GM20000 (cell line): Measurements from ENCODE around the gene GLDC.

Experiments used
- DNase-seq: peaks from one replicate; pipeline ENCODE4 v3.0.0; 2012; ENCODE audit warnings: low spot score
- TF ChIP-seq, protein P1 (sequence below): IDR thresholded peaks from 2 replicates; pipeline ENCODE4 v1.5.1; 2012; ENCODE audit warnings: mild to moderate bottlenecking, control low read depth; ENCODE audit errors: extremely low read depth, missing control alignments

The GLDC gene

DNA sequence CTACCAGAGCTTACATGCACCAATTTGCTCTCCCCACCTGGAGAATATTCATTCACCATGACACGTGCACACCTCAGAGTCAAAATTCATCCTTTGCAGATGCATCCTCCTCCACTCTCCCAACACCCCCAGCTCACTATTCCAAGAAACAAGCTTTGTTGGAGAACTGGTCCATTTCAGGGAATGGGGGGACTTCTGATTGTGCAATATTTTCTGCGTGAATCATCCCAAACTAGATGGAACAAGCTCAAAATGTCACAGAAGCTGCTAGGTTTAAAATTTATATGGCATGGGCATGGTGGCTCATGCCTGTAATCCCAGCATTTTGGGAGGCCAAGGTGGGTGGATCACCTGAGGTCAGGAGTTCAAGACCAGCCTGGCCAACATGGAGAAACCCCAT is 3.6 kb downstream of the GLDC start:
- no peak for DNase-seq
- TF ChIP-seq, protein P1, sequence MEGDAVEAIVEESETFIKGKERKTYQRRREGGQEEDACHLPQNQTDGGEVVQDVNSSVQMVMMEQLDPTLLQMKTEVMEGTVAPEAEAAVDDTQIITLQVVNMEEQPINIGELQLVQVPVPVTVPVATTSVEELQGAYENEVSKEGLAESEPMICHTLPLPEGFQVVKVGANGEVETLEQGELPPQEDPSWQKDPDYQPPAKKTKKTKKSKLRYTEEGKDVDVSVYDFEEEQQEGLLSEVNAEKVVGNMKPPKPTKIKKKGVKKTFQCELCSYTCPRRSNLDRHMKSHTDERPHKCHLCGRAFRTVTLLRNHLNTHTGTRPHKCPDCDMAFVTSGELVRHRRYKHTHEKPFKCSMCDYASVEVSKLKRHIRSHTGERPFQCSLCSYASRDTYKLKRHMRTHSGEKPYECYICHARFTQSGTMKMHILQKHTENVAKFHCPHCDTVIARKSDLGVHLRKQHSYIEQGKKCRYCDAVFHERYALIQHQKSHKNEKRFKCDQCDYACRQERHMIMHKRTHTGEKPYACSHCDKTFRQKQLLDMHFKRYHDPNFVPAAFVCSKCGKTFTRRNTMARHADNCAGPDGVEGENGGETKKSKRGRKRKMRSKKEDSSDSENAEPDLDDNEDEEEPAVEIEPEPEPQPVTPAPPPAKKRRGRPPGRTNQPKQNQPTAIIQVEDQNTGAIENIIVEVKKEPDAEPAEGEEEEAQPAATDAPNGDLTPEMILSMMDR: no peak

DNA sequence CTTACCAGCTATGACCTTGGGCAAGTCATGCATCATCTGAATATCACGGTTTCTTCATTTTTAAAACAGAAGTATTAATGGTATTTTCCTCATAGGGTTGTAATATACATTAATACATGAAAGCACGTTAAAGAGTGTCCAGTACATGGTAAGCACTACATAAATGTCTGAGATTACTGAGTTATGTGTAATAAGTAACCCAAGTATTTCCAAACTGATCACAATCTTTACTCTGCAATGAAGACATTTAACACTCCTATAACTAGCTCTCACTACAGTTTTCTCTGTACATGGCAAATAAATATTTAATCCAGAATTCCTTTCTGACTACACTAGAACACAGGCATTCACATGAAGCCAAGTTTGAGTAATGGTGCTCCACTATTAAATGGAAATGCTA is 4.0 kb downstream of the GLDC start:
- no peak for DNase-seq

DNA sequence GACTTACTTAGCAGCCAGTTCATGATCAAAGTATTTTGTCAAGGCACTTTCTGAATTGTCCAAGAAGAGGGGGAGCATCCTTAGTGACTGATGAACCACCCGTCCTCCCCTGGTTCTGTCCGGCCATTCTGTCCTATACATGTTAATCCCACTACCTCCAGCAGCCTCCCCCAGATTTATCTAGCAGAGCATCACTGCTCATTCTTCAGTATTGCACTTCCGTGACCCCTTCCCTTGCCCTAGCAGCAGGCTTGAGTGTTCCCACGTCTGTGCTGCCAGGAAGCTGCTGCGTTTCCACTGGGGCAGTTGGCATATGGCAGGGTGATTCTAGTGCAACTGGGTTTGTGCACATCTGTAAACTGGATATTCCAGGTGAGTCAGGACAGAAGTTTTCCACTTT is 4.5 kb downstream of the GLDC start:
- no peak for DNase-seq
- TF ChIP-seq, protein P1: no peak

More for the DNA sequence above, 4.0 kb downstream of the GLDC start:
- TF ChIP-seq, protein P1: no peak

DNA sequence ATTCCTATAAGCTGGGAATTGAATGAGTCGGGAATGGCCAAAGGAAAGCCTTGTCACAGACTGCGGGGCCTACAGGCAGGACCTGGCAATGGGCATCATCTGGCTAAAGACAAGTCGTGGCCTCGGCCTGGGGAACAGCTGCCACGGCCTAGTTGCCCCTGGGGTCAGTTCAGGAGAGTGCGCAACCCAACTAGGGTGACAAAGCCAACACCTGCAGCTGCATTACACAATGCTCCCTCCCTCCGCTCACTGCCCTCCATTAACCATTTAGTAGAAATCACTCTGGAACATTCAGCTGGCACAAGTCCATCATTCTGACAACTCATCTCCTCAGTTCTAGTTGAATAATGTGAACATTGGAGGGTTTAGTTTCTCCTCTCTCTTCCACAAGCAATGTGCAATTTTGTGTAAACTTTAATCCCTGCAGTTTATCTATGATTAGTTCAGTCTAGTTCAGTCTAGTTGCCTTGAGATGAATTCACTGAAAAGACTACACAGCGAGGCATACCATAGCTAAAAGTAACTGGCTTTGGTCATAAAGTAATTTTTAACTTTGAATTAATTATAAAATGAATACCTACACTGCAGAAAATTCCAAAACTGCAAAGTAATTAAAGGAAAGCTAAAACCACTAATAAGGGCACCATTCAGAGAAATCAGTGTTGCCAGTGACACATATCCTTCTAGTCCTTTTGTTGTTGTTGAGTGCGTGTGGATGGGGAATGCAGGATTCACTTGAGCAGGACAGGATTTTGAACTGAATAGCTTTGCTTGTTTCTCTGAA is 5.1 kb downstream of the GLDC start:
- TF ChIP-seq, protein P1: no peak

DNA sequence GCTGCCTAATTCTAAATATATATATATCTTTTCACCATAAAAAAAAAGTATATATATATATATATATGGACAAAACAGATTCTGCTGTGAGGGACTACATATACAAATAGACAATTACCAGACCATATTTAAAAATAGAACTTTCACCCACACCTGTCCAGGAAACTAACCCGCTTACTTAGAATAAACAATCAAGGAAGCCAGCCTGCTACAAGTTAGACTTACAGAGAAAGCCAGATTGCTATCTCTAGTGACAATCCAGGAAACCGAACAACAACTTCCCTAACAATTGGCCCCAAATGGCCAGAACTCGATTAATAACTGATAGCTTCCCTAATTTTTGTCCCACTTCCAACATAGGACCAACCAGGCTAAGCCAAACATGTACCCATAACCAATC is 5.9 kb downstream of the GLDC start:
- TF ChIP-seq, protein P1: no peak
- no peak for DNase-seq

More for the DNA sequence above, 5.1 kb downstream of the GLDC start:
- DNase-seq: no peak

DNA sequence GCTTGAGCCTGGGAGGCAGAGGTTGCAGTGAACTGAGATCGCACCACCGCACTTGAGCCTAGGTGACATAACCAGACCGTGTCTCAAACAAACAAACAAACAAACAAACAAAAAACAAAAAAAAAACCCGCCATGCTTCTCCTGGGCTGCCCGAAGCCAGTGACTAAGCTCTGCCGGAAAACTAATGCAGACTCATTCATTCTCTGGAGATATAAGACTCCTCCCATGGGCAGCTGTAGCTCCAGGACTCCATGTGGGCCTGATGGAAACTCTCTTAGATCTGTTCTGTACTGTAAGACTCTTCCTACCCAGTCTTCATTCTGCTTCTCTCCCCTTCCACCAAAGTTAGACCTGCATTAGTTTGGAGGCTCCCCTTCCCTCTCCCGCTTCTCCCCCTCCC is 11.1 kb downstream of the GLDC start:
- DNase-seq: no peak
- TF ChIP-seq, protein P1: no peak

DNA sequence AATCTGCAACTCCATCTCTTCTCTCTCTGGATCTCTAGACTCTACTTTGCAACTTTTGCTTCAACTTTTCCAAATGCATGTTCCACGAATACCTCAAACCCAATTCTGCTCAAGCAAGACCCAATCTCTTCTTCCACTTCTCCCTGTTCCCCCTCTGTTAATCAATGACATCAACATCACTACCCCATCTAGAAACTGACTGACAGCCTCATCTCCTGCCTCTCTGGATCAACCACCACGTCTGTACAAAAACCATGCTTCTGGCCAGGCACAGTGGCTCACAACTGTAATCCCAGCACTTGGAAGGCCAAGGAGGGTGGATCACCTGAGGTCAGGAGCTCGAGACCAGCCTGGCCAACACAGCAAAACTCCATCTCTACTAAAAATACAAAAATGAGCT is 12.2 kb downstream of the GLDC start:
- DNase-seq: no peak
- TF ChIP-seq, protein P1: no peak
